Retinal pigment epithelial cell (primary cell): ENCODE measurements around the gene ARHGEF3.

ENCODE experiments used
- DNase-seq: peaks from one replicate; pipeline ENCODE4 v3.0.0-alpha.2; 2010; ENCODE audit warnings: low read depth
- H3K4me3 ChIP-seq: 2 replicates; pipeline ENCODE4 v1.5.1; 2011; ENCODE audit warnings: mild to moderate bottlenecking, low read length, control low read depth, moderate library complexity
- CTCF ChIP-seq: conservative IDR thresholded peaks from 2 replicates; pipeline ENCODE4 v1.5.1; 2011; ENCODE audit warnings: low read depth, low read length, control low read depth, inconsistent platforms

Gene ARHGEF3

GRCh38 chr3:56795097-56795828, 6.5 kb downstream of the ARHGEF3 start:
- no peak for DNase-seq
- H3K4me3 ChIP-seq, result peak overlapping the region; percentile 97
- no peak for TF ChIP-seq CTCF

- no peak overlapping the region for H3K4me3 ChIP-seq
- no peak for TF ChIP-seq CTCF
- DNase-seq, result no peak
These were observed 9.6 kb downstream of the ARHGEF3 start for GRCh38 chr3:56792193-56792592.

- no peak for DNase-seq
- TF ChIP-seq CTCF, result no peak
- no peak overlapping the region for H3K4me3 ChIP-seq
These were observed 11.5 kb downstream of the ARHGEF3 start for GRCh38 chr3:56790016-56790821.

GRCh38 chr3:56789076-56789475, 12.7 kb downstream of the ARHGEF3 start:
- no peak for DNase-seq
- H3K4me3 ChIP-seq, result no peak overlapping the region
- TF ChIP-seq CTCF, result no peak

- H3K4me3 ChIP-seq, result no peak overlapping the region
- no peak for DNase-seq
- no peak for TF ChIP-seq CTCF
These were observed 13.2 kb downstream of the ARHGEF3 start for GRCh38 chr3:56788521-56788920.

GRCh38 chr3:56787784-56788256, 13.9 kb downstream of the ARHGEF3 start:
- TF ChIP-seq CTCF, result no peak
- H3K4me3 ChIP-seq, result no peak overlapping the region
- no peak for DNase-seq
